PC-9 (cell line): ENCODE results near the gene TMEM9B. TPM values are rescaled to one million over a fixed set of nuclear protein-coding genes. Genes with fewer than 3 reads are reported as not detected.
A peak's percentile ranks its signal among the peaks of the same experiment; 100 is the strongest.

Experiments used
- BruUV-seq: library from RNA; stranded (reverse); fragments of 400-500 nt; replicated peaks from 2 replicates; lab custom pipeline; 2021; lab: Mats Ljungman, UMichigan
- CTCF ChIA-PET: fragments of 300-600 bp; sonication (Branson Sonifier 250); formaldehyde crosslinking; loops from one replicate; lab custom pipeline; 2022; ENCODE audit warnings: antibody characterized with exemption; lab: Charles Lee
- POLR2A ChIA-PET: fragments of 300-600 bp; sonication (Branson Sonifier 250); formaldehyde crosslinking; loops from one replicate; lab custom pipeline; 2022; ENCODE audit warnings: antibody characterized with exemption; ENCODE audit not compliant: unreplicated experiment; lab: Charles Lee
- DNase-seq, 2 experiments: peaks; one replicate each; pipeline versions ENCODE4 v3.0.0 to v3.0.0-alpha.2; 2015 to 2022; ENCODE audit warnings: mixed read lengths in 1 of 2
- H2AFZ ChIP-seq: fragments of 200-600 bp; sonication (generic); 2 replicates; pipeline ENCODE4 v1.8.1; 2017; ENCODE audit warnings: antibody characterized with exemption
- H3F3A ChIP-seq: fragments of 200-600 bp; sonication (generic); 2 replicates; pipeline ENCODE4 v1.8.1; 2017; ENCODE audit warnings: antibody characterized with exemption, mild to moderate bottlenecking, low read depth; ENCODE audit not compliant: insufficient read depth
- H3K27ac ChIP-seq: fragments of 200-600 bp; sonication (generic); 2 replicates; pipeline ENCODE4 v1.6.1; 2016; ENCODE audit warnings: mixed run types
- H3K27me3 ChIP-seq: fragments of 200-600 bp; sonication (generic); 2 replicates; pipeline ENCODE4 v1.6.1; 2016; ENCODE audit warnings: low read depth, mixed run types; ENCODE audit not compliant: insufficient read depth
- H3K36me3 ChIP-seq: fragments of 200-600 bp; sonication (generic); 2 replicates; pipeline ENCODE4 v1.6.1; 2016; ENCODE audit warnings: low read depth, mixed run types
- H3K4me1 ChIP-seq: fragments of 200-600 bp; sonication (generic); replicated peaks from 2 replicates; pipeline ENCODE4 v1.6.1; 2016; ENCODE audit warnings: mixed run types; ENCODE audit not compliant: insufficient read depth
- H3K4me2 ChIP-seq: fragments of 200-600 bp; sonication (generic); 2 replicates; pipeline ENCODE4 v1.6.1; 2017; ENCODE audit warnings: mixed run types
- H3K4me3 ChIP-seq: fragments of 200-600 bp; sonication (generic); 2 replicates; pipeline ENCODE4 v1.6.1; 2016; ENCODE audit warnings: mixed run types
- H3K79me2 ChIP-seq: fragments of 200-600 bp; sonication (generic); 2 replicates; pipeline ENCODE4 v1.6.1; 2017; ENCODE audit warnings: low read depth, mixed run types
- H3K9me2 ChIP-seq: fragments of 200-600 bp; sonication (generic); 2 replicates; pipeline ENCODE4 v1.8.1; 2017; ENCODE audit warnings: mild to moderate bottlenecking; ENCODE audit not compliant: insufficient read depth
- H3K9me3 ChIP-seq: fragments of 200-600 bp; sonication (generic); 2 replicates; pipeline ENCODE4 v1.8.1; 2016; ENCODE audit warnings: low read depth; ENCODE audit not compliant: insufficient read depth
- H4K20me1 ChIP-seq: fragments of 200-600 bp; sonication (generic); 2 replicates; pipeline ENCODE4 v1.8.1; 2017; ENCODE audit not compliant: insufficient read depth
- CTCF ChIP-seq: fragments of 200-600 bp; sonication (generic); conservative IDR thresholded peaks from 2 replicates; pipeline ENCODE4 v1.6.1; 2017; ENCODE audit warnings: mixed run types, antibody characterized with exemption, mild to moderate bottlenecking, moderate library complexity
- EZH2 ChIP-seq: fragments of 200-600 bp; sonication (generic); IDR thresholded peaks from 2 replicates; pipeline ENCODE4 v1.8.0; 2017; ENCODE audit warnings: antibody characterized with exemption, low read depth
- intact Hi-C: fragments of 100-400 bp; cut with micrococcal nuclease; formaldehyde crosslinking; loops from one replicate; pipeline ENCODE4 v1.10.0; 2022; ENCODE audit not compliant: unreplicated experiment
- total RNA-seq: library from RNA; stranded (reverse); gene quantifications from 2 replicates; pipeline ENCODE4 v1.2.3, GENCODE V29; 2021

TMEM9B gene
- total RNA-seq, 1 experiment from 2014 or later: 13.4 TPM

- H3K79me2 ChIP-seq: peaks cover 16% of the 10 kb centered on the region
- no peaks in the 10 kb centered on the region for H3K9me3 ChIP-seq
- BruUV-seq: no TSS peak
- H2AFZ ChIP-seq: no peak overlapping the region
- no peaks in the 10 kb centered on the region for H3F3A ChIP-seq
- no peaks in the 10 kb centered on the region for H3K36me3 ChIP-seq
- no peak overlapping the region for H3K4me3 ChIP-seq
- no peak overlapping the region for H3K4me2 ChIP-seq
- DNase-seq: no peak
- intact Hi-C loops: loop anchor here (10.0 kb wide), 2 partner anchors 582 to 742 kb away; no protein-coding TSS in a partner anchor
- no peaks in the 10 kb centered on the region for H4K20me1 ChIP-seq
- H3K27ac ChIP-seq: no peak overlapping the region
- CTCF ChIA-PET: no interaction called here
- H3K27me3 ChIP-seq: no peaks in the 10 kb centered on the region
- peaks cover 15% of the 10 kb centered on the region for H3K4me1 ChIP-seq
- TF ChIP-seq EZH2 (no peak), CTCF (no peak)
- POLR2A ChIA-PET: no interaction called here
- no peaks in the 10 kb centered on the region for H3K9me2 ChIP-seq
Measured at GRCh38 chr11:8967184-8967583, 2.9 kb upstream of the TMEM9B start.

- Histone ChIP-seq H3K79me2 (peaks cover 28% of the 10 kb centered on the region), H3K9me2 (no peaks in the 10 kb centered on the region), H3K27ac (no peak overlapping the region), H3K9me3 (no peaks in the 10 kb centered on the region), H2AFZ (peak overlapping the region; percentile 90), H3K4me2 (peak overlapping the region; percentile 92), H3K4me3 (peak overlapping the region; percentile 59), H3K36me3 (no peaks in the 10 kb centered on the region), H3F3A (no peaks in the 10 kb centered on the region), H3K4me1 (peaks cover 15% of the 10 kb centered on the region), H3K27me3 (no peaks in the 10 kb centered on the region), H4K20me1 (no peaks in the 10 kb centered on the region)
- TF ChIP-seq EZH2 (no peak), CTCF (no peak)
- peak; percentile 68 to 74 for DNase-seq
- intact Hi-C loops: loop anchor here (1.0 to 10.0 kb wide), 3 partner anchors 176 to 739 kb away; no protein-coding TSS in a partner anchor
- POLR2A ChIA-PET: interaction anchor here (0.5 kb wide), 1 partner anchor 246 kb away, joined by 3 read pairs; no protein-coding TSS in a partner anchor
- CTCF ChIA-PET: no interaction called here
- no TSS peak for BruUV-seq
Measured at GRCh38 chr11:8963569-8964323, 496 bp downstream of the TMEM9B start.

- no peak overlapping the region for H3K27ac ChIP-seq
- peaks cover 15% of the 10 kb centered on the region for H3K4me1 ChIP-seq
- no peak for TF ChIP-seq CTCF
- DNase-seq: no peak
- intact Hi-C loops: loop anchor here (10.0 kb wide), 2 partner anchors 578 to 738 kb away; no protein-coding TSS in a partner anchor
- peak overlapping the region; percentile 59; the same call in 1 of the 2 replicates for H3K4me3 ChIP-seq
- CTCF ChIA-PET: no interaction called here
- no peaks in the 10 kb centered on the region for H4K20me1 ChIP-seq
- no peaks in the 10 kb centered on the region for H3K9me3 ChIP-seq
- no peaks in the 10 kb centered on the region for H3K27me3 ChIP-seq
- no peaks in the 10 kb centered on the region for H3F3A ChIP-seq
- H3K9me2 ChIP-seq: no peaks in the 10 kb centered on the region
- H3K79me2 ChIP-seq: peaks cover 31% of the 10 kb centered on the region
- H3K36me3 ChIP-seq: no peaks in the 10 kb centered on the region
- no peak overlapping the region for H2AFZ ChIP-seq
- BruUV-seq: no TSS peak
- POLR2A ChIA-PET: no interaction called here
- H3K4me2 ChIP-seq: peak overlapping the region; percentile 92
Measured at GRCh38 chr11:8962841-8963240, 1.4 kb downstream of the TMEM9B start.
